Vagina (tissue), 2 donors: ENCODE results near the gene KRT7.

ENCODE experiments used
- POLR2A ChIP-seq, 2 donors: fragments of 450-650 bp; IDR thresholded peaks; one replicate each; pipeline ENCODE4 v1.6.1; 2017; ENCODE audit warnings: antibody characterized with exemption in 2 of 2, mild to moderate bottlenecking in 2 of 2, moderate library complexity in 2 of 2
- POLR2AphosphoS5 ChIP-seq, 2 donors: sonication (generic); formaldehyde crosslinking; IDR thresholded peaks; one replicate each; pipeline ENCODE4 v1.9.0; 2017; ENCODE audit warnings: antibody characterized with exemption in 2 of 2, mild to moderate bottlenecking in 2 of 2, low read depth in 1 of 2; ENCODE audit not compliant: insufficient read depth in 1 of 2
- TF ChIP-seq, protein P1 (sequence below), 3 experiments: fragments of 450-650 bp in 2 of 3; fragments of 200-600 bp in 1 of 3; sonication (generic) in 1 of 3; IDR thresholded peaks; one replicate each; pipeline ENCODE4 v1.5.1; 2017 to 2019; ENCODE audit warnings: antibody characterized with exemption in 3 of 3, mild to moderate bottlenecking in 2 of 3, moderate library complexity in 2 of 3

DNA sequence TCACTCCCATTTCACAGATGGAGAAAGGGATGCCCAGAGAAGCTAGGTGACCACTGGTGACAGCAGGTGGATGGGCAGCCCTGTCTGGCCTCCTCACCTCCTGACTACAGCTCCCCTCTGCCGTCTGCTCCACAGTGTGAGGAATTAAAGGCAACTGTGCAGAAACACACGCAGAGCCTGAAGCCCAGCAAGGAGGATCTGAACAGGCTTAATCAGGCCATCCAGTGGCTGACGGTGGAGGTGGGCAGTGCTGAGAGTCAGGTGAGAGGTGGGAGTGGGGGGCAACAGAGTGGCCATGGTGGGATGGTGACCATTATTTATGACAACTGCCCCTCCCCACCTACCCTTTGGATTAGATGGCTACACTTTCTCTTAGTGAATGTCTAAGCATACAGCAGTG, 42.6 kb downstream of the KRT7 start:
- TF ChIP-seq, protein P1, sequence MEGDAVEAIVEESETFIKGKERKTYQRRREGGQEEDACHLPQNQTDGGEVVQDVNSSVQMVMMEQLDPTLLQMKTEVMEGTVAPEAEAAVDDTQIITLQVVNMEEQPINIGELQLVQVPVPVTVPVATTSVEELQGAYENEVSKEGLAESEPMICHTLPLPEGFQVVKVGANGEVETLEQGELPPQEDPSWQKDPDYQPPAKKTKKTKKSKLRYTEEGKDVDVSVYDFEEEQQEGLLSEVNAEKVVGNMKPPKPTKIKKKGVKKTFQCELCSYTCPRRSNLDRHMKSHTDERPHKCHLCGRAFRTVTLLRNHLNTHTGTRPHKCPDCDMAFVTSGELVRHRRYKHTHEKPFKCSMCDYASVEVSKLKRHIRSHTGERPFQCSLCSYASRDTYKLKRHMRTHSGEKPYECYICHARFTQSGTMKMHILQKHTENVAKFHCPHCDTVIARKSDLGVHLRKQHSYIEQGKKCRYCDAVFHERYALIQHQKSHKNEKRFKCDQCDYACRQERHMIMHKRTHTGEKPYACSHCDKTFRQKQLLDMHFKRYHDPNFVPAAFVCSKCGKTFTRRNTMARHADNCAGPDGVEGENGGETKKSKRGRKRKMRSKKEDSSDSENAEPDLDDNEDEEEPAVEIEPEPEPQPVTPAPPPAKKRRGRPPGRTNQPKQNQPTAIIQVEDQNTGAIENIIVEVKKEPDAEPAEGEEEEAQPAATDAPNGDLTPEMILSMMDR (IDR thresholded peaks at IDR 0.05), result no peak
- TF ChIP-seq POLR2A (IDR thresholded peaks at IDR 0.05), result no peak
- no peak for TF ChIP-seq POLR2AphosphoS5 (IDR thresholded peaks at IDR 0.05; ENCODE audit: insufficient read depth in 1 of 2, low read depth in 1 of 2)
